ENCODE data around the gene TTC34.

TTC34 gene

GRCh38 chr1:2831596-2832212 is 30.2 kb upstream of the TTC34 start:
- no peak overlapping the region for H3K4me3 ChIP-seq
- no peak overlapping the region for H3K27ac ChIP-seq

GRCh38 chr1:2830761-2831425 is 29.4 kb upstream of the TTC34 start:
- H3K27ac ChIP-seq: no peak overlapping the region
- no peak overlapping the region for H3K4me3 ChIP-seq

GRCh38 chr1:2829846-2830615 is 28.5 kb upstream of the TTC34 start:
- Histone ChIP-seq H3K27ac (no peak overlapping the region), H3K4me3 (no peak overlapping the region)

GRCh38 chr1:2828586-2829250 is 27.2 kb upstream of the TTC34 start:
- Histone ChIP-seq H3K27ac (no peak overlapping the region), H3K4me3 (no peak overlapping the region)

GRCh38 chr1:2826736-2827292 is 25.3 kb upstream of the TTC34 start:
- no peak overlapping the region for H3K4me3 ChIP-seq
- H3K27ac ChIP-seq: no peak overlapping the region

- H3K27ac ChIP-seq: no peak overlapping the region
- H3K4me3 ChIP-seq: no peak overlapping the region
Observed at GRCh38 chr1:2826316-2826715, 24.8 kb upstream of the TTC34 start.

GRCh38 chr1:2825487-2826189 is 24.1 kb upstream of the TTC34 start:
- H3K4me3 ChIP-seq: no peak overlapping the region
- H3K27ac ChIP-seq: no peak overlapping the region

- no peak overlapping the region for H3K27ac ChIP-seq
- no peak overlapping the region for H3K4me3 ChIP-seq
Observed at GRCh38 chr1:2824999-2825398, 23.5 kb upstream of the TTC34 start.

GRCh38 chr1:2823921-2824610 is 22.6 kb upstream of the TTC34 start:
- H3K4me3 ChIP-seq: no peak overlapping the region
- no peak overlapping the region for H3K27ac ChIP-seq

GRCh38 chr1:2822621-2823145 is 21.2 kb upstream of the TTC34 start:
- Histone ChIP-seq H3K27ac (no peak overlapping the region), H3K4me3 (no peak overlapping the region)

- H3K4me3 ChIP-seq: no peak overlapping the region
Observed at GRCh38 chr1:2821966-2822620, 20.6 kb upstream of the TTC34 start.

GRCh38 chr1:2821373-2821955 is 20.0 kb upstream of the TTC34 start:
- Histone ChIP-seq H3K4me3 (no peak overlapping the region), H3K27ac (no peak overlapping the region)

More at GRCh38 chr1:2821966-2822620, 20.6 kb upstream of the TTC34 start:
- no peak overlapping the region for H3K27ac ChIP-seq

GRCh38 chr1:2820731-2821372 is 19.4 kb upstream of the TTC34 start:
- H3K4me3 ChIP-seq: no peak overlapping the region

GRCh38 chr1:2819831-2820730 is 18.6 kb upstream of the TTC34 start:
- no peak overlapping the region for H3K4me3 ChIP-seq

More at GRCh38 chr1:2820731-2821372, 19.4 kb upstream of the TTC34 start:
- H3K27ac ChIP-seq: no peak overlapping the region

GRCh38 chr1:2819429-2819828 is 17.9 kb upstream of the TTC34 start:
- H3K27ac ChIP-seq: no peak overlapping the region
- H3K4me3 ChIP-seq: no peak overlapping the region

More at GRCh38 chr1:2819831-2820730, 18.6 kb upstream of the TTC34 start:
- H3K27ac ChIP-seq: no peak overlapping the region

Measured in skin epidermis (tissue), 12 donors.